Astrocyte (in vitro differentiated cells and primary cell): ENCODE measurements around the gene CPSF2. TPM values are rescaled to one million over a fixed set of nuclear protein-coding genes. Genes with fewer than 3 reads are reported as not detected.

Experiments
- DNase-seq: peaks from one replicate; pipeline ENCODE4 v3.0.0-alpha.2; 2010; ENCODE audit warnings: low read depth
- FAIRE-seq: peaks from 2 replicates; lab custom pipeline; 2011; peaks lifted over from hg19 to GRCh38; lab: Jason Lieb, UNC
- H2AFZ ChIP-seq: 2 replicates; pipeline ENCODE4 v1.6.0; 2012; ENCODE audit warnings: low read depth, low read length, inconsistent platforms
- H3K27ac ChIP-seq: 2 replicates; pipeline ENCODE4 v1.5.1; 2011; ENCODE audit warnings: low read depth, low read length, inconsistent platforms
- H3K27me3 ChIP-seq: 2 replicates; pipeline ENCODE4 v1.6.0; 2011; ENCODE audit warnings: low read length, inconsistent platforms; ENCODE audit not compliant: insufficient read depth
- H3K36me3 ChIP-seq: 2 replicates; pipeline ENCODE4 v1.5.1; 2011; ENCODE audit warnings: low read length, inconsistent platforms; ENCODE audit not compliant: insufficient read depth
- H3K4me1 ChIP-seq: 2 replicates; pipeline ENCODE4 v1.5.1; 2011; ENCODE audit warnings: low read length, inconsistent platforms; ENCODE audit not compliant: insufficient read depth
- H3K4me2 ChIP-seq: 2 replicates; pipeline ENCODE4 v1.6.0; 2012; ENCODE audit warnings: low read length, inconsistent platforms
- H3K4me3 ChIP-seq: 2 replicates; pipeline ENCODE4 v1.5.1; 2011; ENCODE audit warnings: low read depth, mild to moderate bottlenecking, low read length, inconsistent platforms; ENCODE audit not compliant: insufficient read depth
- H3K79me2 ChIP-seq: 2 replicates; pipeline ENCODE4 v1.6.0; 2012; ENCODE audit warnings: mild to moderate bottlenecking, low read length, inconsistent platforms; ENCODE audit not compliant: insufficient read depth
- H3K9ac ChIP-seq: 2 replicates; pipeline ENCODE4 v1.6.0; 2012; ENCODE audit warnings: mild to moderate bottlenecking, low read length, inconsistent platforms
- H3K9me3 ChIP-seq: 2 replicates; pipeline ENCODE4 v1.5.1; 2012; ENCODE audit warnings: low read depth, mild to moderate bottlenecking, low read length, inconsistent platforms; ENCODE audit not compliant: insufficient read depth
- H4K20me1 ChIP-seq: 2 replicates; pipeline ENCODE4 v1.6.0; 2012; ENCODE audit warnings: low read length, inconsistent platforms; ENCODE audit not compliant: insufficient read depth
- H3K27ac Mint-ChIP-seq: one replicate; pipeline ENCODE4 v1.8.0; 2021; ENCODE audit warnings: mild to moderate bottlenecking, mixed read lengths; ENCODE audit not compliant: unreplicated experiment
- H3K27me3 Mint-ChIP-seq: one replicate; pipeline ENCODE4 v1.8.0; 2021; ENCODE audit warnings: low read depth, mixed read lengths; ENCODE audit not compliant: unreplicated experiment
- H3K36me3 Mint-ChIP-seq: one replicate; pipeline ENCODE4 v1.8.0; 2021; ENCODE audit warnings: low read depth, mixed read lengths; ENCODE audit not compliant: unreplicated experiment
- H3K4me1 Mint-ChIP-seq: one replicate; pipeline ENCODE4 v1.8.0; 2021; ENCODE audit warnings: low read depth, mixed read lengths; ENCODE audit not compliant: unreplicated experiment
- H3K4me3 Mint-ChIP-seq: one replicate; pipeline ENCODE4 v1.8.0; 2021; ENCODE audit warnings: mild to moderate bottlenecking, moderate library complexity, mixed read lengths; ENCODE audit not compliant: unreplicated experiment
- H3K9me3 Mint-ChIP-seq: one replicate; pipeline ENCODE4 v1.8.0; 2021; ENCODE audit warnings: mild to moderate bottlenecking, mixed read lengths; ENCODE audit not compliant: unreplicated experiment
- EZH2 ChIP-seq: IDR thresholded peaks from 2 replicates; pipeline ENCODE4 v1.6.1; 2012; ENCODE audit warnings: mild to moderate bottlenecking, low read length, inconsistent platforms; ENCODE audit not compliant: insufficient read depth
- total RNA-seq: library from RNA; stranded (reverse); gene quantifications from 2 replicates; pipeline ENCODE4 v1.2.1, GENCODE V29; 2021
- TF ChIP-seq, protein P1 (sequence below): IDR thresholded peaks from 2 replicates; pipeline ENCODE4 v1.5.1; 2011; ENCODE audit warnings: low read depth, mild to moderate bottlenecking, inconsistent platforms, low read length, moderate library complexity; ENCODE audit not compliant: insufficient read depth

CPSF2 gene
- total RNA-seq, 1 donor from 2014 or later: 58.6 TPM

DNA sequence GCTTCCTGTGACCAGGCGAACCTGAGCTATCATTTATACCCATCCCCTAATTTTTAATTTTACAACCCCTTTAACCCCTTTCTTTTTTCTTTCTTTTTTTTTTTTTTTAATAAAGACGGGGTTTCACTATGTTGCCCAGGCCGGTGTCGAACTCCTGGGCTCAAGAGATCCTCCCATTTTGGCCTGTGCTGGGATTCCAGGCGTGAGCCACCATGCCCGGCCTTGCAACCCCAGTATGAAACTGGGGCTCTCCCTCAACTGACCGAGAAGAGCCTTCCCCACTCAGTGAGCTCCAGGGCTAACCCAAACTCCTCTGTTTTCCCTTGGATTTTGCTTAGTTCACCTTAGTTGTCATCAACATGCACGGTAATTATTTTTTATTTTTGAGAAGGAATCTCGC lies 992 bp downstream of the CPSF2 start:
- Histone ChIP-seq H4K20me1 (no peaks in the 10 kb centered on the region), H3K9me3 (no peaks in the 10 kb centered on the region), H2AFZ (no peak overlapping the region), H3K9ac (peak overlapping the region; percentile 97), H3K4me1 (peaks cover 6% of the 10 kb centered on the region), H3K36me3 (peaks cover 3% of the 10 kb centered on the region), H3K79me2 (peaks cover 46% of the 10 kb centered on the region), H3K27ac (peak overlapping the region; percentile 94), H3K27me3 (no peaks in the 10 kb centered on the region), H3K4me2 (peak overlapping the region; percentile 95), H3K4me3 (peak overlapping the region; percentile 94)
- DNase-seq: no peak
- Mint-ChIP-seq H3K27ac (peak overlapping the region; percentile 100), H3K4me1 (peaks cover 18% of the 10 kb centered on the region), H3K9me3 (no peaks in the 10 kb centered on the region), H3K36me3 (peaks cover 3% of the 10 kb centered on the region), H3K27me3 (no peaks in the 10 kb centered on the region), H3K4me3 (peak overlapping the region; percentile 96)
- TF ChIP-seq, protein P1, sequence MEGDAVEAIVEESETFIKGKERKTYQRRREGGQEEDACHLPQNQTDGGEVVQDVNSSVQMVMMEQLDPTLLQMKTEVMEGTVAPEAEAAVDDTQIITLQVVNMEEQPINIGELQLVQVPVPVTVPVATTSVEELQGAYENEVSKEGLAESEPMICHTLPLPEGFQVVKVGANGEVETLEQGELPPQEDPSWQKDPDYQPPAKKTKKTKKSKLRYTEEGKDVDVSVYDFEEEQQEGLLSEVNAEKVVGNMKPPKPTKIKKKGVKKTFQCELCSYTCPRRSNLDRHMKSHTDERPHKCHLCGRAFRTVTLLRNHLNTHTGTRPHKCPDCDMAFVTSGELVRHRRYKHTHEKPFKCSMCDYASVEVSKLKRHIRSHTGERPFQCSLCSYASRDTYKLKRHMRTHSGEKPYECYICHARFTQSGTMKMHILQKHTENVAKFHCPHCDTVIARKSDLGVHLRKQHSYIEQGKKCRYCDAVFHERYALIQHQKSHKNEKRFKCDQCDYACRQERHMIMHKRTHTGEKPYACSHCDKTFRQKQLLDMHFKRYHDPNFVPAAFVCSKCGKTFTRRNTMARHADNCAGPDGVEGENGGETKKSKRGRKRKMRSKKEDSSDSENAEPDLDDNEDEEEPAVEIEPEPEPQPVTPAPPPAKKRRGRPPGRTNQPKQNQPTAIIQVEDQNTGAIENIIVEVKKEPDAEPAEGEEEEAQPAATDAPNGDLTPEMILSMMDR: no peak
- no peak for TF ChIP-seq EZH2
- no peak for FAIRE-seq

DNA sequence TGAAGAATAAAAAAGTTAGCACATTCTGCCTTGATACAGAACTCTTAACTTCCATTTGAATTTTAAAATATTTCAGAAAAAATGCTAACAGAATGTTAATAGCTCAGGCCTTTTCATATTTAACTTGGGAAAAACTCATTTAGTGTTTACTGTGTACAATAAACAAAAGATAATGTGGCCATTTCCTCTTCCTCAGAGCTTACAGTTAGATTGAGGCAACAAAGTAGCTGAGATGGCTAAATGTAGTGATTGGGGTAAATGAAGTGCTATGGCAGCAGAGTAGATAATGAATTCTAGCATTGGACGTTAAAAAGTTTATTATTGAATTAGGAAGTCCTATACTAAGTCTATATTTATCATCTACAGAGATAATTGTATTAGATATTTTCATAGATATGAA lies 12.7 kb downstream of the CPSF2 start:
- no peaks in the 10 kb centered on the region for H3K9me3 ChIP-seq
- no peak overlapping the region for H3K9ac ChIP-seq
- no peak overlapping the region for H3K4me3 Mint-ChIP-seq
- H3K79me2 ChIP-seq: no peaks in the 10 kb centered on the region
- H3K4me1 ChIP-seq: no peaks in the 10 kb centered on the region
- FAIRE-seq (no peak), DNase-seq (no peak)
- no peak overlapping the region for H3K4me3 ChIP-seq
- TF ChIP-seq, protein P1: no peak
- no peak for TF ChIP-seq EZH2
- H3K36me3 ChIP-seq: peaks cover 35% of the 10 kb centered on the region
- H3K36me3 Mint-ChIP-seq: peaks cover 4% of the 10 kb centered on the region
- no peak overlapping the region for H3K27ac Mint-ChIP-seq
- no peaks in the 10 kb centered on the region for H3K27me3 Mint-ChIP-seq
- H4K20me1 ChIP-seq: peaks cover 6% of the 10 kb centered on the region
- H2AFZ ChIP-seq: no peak overlapping the region
- no peak overlapping the region for H3K4me2 ChIP-seq
- no peaks in the 10 kb centered on the region for H3K4me1 Mint-ChIP-seq
- H3K27ac ChIP-seq: no peak overlapping the region
- no peaks in the 10 kb centered on the region for H3K27me3 ChIP-seq
- no peaks in the 10 kb centered on the region for H3K9me3 Mint-ChIP-seq

DNA sequence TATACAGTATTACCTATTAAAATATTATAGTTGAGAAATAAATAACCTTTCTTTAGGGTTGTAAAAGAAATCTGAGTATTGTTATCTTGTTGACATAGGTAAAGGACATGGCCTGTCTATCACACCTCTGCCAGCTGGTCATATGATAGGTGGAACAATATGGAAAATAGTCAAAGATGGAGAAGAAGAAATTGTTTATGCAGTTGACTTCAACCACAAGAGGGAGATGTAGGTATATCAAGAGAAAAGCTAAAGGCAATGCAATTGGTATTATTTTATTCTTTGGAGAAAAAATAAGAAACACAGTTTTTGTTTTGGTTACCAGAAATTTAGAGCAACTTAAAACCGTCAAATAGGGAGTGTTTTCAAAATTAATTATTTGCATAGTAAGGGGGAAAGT lies 13.5 kb downstream of the CPSF2 start:
- DNase-seq (peak; percentile 14), FAIRE-seq (no peak)
- Histone ChIP-seq H3K36me3 (peaks cover 35% of the 10 kb centered on the region), H3K4me2 (no peak overlapping the region), H3K27ac (no peak overlapping the region), H3K9me3 (no peaks in the 10 kb centered on the region), H3K4me3 (no peak overlapping the region), H3K9ac (no peak overlapping the region), H4K20me1 (peaks cover under 1% of the 10 kb centered on the region), H3K79me2 (no peaks in the 10 kb centered on the region), H2AFZ (no peak overlapping the region), H3K27me3 (no peaks in the 10 kb centered on the region), H3K4me1 (no peaks in the 10 kb centered on the region)
- no peaks in the 10 kb centered on the region for H3K27me3 Mint-ChIP-seq
- H3K4me3 Mint-ChIP-seq: no peak overlapping the region
- H3K36me3 Mint-ChIP-seq: no peaks in the 10 kb centered on the region
- no peaks in the 10 kb centered on the region for H3K4me1 Mint-ChIP-seq
- TF ChIP-seq, protein P1: peak; percentile 58
- no peak for TF ChIP-seq EZH2
- no peaks in the 10 kb centered on the region for H3K9me3 Mint-ChIP-seq
- H3K27ac Mint-ChIP-seq: no peak overlapping the region
